DMS114 treated with DMSO at 0.1 percent for 48 hours (cell line): ENCODE measurements around the gene ANKRD31.
"Not testable (repeated sequence)": the region's sequence is repeated elsewhere in the genome, so short reads cannot be mapped to it uniquely, and the experiment has no call there.

Source experiments
- DNase-seq: peaks from one replicate; lab custom pipeline; 2025; ENCODE audit not compliant: unreplicated experiment; lab: John Stamatoyannopoulos, UW

Gene ANKRD31

DNA sequence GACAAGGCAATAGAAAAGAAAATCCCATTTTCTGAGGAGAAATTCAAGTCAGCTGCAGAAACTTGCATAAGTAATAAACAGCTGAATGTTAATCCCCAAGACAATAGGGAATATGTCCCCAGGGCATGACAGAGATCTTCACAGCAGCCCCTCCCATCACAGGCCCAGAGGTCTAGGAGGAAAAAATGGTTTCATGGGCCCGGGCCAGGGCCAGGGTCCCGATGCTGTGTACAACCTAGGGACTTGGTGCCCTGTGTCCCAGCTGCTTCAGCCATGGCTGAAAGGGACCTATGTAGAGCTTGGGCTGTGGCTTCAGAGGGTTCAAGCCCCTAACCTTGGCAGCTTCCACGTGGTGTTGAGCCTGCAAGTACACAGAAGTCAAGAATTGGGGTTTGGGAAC lies 75.2 kb downstream of the ANKRD31 start:
- DNase-seq, result not testable (repeated sequence)

DNA sequence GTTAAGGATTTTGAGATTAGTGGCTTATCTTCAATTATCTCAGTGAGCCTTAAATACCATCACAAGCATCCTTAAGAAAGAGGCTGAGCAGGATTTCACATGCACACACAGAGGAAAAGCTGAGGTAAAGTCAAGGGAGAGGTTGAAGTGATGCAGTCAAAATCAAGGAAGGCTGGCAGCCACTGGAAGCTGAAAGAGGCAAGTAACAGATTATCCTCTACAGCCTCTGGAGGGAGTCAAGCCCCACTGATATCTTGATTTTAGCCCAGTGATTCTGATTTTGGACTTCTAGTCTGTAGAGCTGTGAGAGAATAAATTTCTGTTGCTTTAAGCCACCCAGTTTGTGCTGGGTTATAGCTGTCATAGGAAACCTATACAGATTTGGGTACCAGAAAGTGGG lies 80.1 kb downstream of the ANKRD31 start:
- no peak for DNase-seq

DNA sequence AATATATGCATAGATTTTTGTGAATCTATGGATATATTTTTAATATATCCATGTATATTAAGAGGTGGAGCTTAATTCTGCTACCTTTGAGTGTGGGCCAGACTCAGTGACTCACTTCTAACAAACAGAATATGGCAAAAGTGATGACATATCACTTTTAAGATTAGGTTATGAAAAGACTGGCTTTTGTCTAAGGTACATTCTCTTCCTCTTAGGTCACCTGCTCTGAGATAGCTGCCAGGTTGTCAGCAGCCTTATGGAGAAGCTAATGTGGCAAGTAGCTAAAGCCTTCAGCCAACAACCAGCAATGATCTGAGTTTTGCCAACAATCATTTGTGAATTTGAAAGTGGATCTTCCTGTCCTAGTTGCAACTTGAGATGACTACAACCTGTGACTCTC lies 83.8 kb downstream of the ANKRD31 start:
- DNase-seq, result no peak

DNA sequence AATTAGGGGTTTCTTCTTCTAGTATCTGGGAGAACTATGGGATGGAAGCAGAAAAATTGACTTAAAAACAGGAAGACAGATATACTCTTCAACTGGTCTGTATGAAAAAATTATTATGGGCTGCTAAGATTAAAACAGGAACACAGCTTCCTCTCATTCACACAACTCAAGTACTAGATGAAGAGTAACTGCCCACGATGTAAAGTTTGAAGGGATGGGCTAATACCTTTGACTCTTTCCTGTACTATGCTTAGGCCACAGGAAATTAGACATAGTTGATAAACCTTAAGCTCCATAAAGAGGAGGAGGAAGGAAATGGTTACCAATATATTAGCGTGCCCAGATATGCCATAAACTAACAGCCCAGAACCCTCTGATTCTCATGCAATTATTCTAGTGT lies 88.6 kb downstream of the ANKRD31 start:
- no peak for DNase-seq

DNA sequence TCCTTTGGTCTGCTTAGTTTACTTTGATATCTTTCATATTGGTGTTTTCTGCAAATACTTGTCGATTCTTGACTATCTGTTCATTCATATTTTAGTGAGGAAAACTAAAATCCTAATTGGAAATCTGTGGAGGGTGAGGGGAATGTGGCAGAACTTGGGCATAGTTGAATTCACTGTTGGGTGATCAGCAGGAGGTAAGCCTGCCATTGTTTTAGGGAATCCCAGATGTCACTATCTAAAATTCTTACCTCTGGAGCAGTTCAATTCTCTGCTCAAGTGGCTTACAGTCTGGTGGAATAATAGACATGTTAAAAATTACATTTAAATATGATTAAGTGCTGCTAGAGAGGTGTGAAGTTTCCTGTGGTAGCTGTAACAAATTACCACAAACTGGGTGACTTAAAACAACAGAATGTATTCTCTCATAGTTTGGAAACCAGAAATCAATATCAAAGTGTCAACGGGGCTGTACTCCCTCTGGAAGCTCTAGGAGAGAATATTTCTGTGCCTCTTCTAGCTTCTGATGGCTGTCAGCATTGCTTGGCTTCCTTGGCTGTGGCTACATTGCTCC lies 94.0 kb downstream of the ANKRD31 start:
- no peak for DNase-seq

DNA sequence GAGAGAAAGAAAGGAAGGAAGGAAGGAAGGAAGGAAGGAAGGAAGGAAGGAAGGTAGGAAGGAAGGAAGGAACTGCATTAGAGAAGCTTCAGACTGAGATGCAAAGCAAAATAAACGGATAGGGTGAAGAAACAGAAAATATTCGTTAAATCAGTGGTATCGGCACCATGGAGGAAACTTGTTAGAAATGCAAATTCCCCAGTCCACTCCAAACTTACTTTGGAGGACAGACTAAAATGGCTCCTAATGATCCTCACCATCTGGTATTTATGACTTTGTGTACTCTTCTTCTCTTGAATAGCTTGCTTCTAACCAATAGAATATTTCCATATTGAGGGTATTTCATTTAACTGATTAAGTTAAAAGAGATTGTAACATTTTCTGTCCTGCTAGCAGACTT lies 96.4 kb downstream of the ANKRD31 start:
- no peak for DNase-seq

DNA sequence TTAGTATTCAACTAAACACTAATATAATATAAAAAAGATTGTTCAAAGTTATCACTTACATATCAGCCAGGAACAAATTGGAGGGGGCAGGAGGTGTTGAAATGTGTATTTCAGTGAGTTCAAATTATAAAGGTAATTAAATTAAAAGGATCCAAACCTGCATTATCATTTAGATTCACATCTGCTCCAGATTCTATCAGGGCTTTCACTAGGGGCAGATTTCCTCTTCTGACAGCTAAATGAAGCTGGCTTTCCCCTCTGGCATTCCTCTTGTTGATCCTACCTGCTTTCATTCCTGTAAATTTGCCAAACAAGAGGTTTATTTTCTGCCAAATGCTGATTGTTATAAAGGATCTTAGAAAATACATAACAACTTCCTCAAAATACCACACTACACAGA lies 98.0 kb downstream of the ANKRD31 start:
- DNase-seq, result no peak

DNA sequence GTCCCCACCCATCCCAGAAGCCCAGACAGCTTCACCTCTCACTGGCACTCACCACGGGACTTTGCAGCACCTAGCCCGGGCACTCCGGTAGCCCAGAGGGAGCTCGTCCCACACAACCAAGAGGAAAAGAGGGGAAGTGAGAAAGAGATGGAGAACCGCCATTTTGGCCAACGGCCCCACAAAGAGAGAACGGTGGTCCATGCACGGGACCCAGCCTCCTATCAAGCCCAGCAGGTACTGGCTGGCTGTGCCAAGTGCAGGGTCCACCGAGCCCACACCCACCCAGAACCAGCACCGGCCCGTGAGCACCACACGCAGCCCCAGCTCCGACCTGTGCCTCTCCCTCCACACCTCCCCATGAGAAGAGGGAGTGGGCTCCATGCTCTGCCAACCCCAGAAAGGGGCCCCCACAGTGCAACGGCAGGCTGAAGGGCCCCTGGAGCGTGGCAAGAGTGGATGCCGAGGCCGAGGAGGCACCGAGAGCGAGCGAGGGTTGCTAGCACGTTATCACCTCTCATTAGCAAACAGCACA lies 105.8 kb downstream of the ANKRD31 start:
- DNase-seq, result no peak

DNA sequence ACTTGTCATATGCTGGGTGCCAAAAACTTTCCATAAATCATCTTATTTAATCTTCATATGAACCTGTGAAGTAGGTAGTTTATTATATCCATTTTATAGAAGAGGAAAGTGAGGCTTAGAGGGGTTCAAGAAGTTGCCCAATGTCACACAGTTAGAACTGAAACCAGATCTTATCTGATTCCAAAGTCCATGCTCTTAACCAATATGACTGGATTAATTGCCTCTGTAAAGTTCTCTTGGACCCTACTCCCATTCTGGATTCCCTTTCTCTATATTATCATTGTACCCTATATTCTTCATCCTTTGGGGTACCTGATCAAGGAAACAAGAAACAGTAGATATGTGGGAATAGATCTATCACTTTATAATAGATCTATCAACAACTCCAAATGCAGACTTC lies 119.8 kb downstream of the ANKRD31 start:
- DNase-seq, result no peak

DNA sequence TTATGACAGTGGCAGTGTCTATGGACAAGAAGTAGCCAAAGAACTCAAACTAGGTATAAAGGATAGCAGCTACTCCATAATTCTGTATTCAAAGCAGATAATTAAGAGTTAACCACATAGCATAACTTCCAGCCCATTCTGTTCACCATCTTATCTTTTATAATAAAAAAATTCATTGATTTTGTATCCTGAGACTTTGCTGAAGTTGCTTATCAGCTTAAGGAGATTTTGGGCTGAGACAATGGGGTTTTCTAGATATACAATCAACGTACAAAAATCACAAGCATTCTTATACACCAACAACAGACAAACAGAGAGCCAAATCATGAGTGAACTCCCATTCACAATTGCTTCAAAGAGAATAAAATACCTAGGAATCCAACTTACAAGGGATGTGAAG lies 122.4 kb downstream of the ANKRD31 start:
- DNase-seq, result not testable (repeated sequence)

DNA sequence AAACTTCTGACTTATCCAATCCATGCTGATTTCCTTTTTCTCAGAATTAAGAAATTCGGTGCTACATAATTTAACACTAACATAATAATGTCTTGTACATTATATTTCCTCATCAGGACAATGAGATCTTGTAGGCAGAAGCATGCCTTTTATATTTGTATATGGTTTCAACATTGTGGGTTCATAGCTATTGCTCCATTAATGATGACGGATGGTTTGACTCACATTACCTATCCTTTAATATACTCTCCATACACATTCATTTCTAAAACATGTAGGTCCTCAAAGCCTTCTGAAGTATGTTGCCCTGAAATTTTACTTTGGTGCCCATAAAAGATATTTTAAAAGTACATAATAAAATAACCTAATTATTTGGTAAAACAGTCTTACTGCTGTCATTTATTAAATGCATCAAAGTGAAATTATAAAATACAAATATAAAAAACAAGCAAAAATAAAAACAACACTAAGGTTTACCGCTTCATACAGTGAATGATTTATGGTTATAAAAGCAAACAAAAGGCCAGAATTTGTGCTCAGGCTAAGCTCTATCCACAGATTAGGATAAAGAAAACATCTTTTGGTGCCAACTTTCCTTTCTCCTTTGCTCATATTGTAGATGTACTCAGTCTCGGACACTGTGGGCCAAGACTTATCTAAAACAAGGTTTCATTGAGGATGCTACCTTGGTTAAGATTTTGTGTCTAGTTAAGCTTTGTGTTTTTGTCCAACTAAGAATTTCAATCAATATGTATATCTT lies 123.1 kb downstream of the ANKRD31 start:
- DNase-seq, result no peak

DNA sequence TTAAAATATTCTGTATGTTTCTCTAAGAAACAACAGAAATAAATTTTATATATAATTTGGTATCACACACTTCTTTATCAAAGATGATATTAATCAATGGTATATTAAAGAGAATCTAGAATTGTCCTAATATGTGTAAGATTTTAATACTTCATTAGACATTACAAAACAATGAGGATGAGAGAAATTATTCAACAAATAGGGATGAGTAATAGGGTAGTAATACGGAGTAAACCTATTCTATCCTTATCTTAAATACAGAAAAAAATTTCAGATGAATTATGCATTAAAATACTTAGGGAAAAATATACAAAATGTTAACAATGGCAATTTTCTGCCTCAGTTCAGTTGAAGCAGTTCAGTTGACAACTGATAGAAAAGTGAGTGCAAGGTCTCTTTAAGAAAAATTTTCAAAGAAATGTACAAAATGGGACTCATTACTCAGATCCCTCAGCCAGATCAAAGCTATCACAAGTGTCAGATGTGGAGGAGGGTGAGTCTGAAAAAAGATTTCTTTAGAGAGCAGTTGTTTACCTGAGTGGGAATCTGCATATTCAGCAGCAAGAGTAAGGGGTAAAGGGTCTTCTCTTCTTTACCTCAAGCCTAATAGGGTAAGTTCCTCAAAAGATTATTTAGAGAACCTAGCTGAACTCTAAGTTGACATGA lies 127.6 kb downstream of the ANKRD31 start:
- DNase-seq, result no peak

DNA sequence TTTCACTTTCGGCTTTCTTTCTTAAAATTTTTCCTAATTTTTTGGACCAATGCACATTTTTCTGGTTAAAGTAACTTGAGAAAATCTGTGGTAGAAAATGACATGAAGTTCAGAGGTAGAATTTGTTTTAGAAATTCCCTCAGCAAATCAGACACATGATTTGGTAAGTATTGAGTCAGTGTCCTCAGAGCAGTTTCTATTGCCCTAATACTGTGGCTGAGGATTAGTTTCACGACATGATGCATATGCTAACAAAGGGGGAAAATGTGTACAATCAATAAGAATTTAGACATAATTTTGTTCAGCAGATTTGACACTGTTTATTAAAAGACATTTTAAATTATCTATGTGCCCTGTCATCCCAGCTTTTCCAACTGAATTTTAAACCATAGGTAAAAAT lies 128.2 kb downstream of the ANKRD31 start:
- DNase-seq, result no peak

DNA sequence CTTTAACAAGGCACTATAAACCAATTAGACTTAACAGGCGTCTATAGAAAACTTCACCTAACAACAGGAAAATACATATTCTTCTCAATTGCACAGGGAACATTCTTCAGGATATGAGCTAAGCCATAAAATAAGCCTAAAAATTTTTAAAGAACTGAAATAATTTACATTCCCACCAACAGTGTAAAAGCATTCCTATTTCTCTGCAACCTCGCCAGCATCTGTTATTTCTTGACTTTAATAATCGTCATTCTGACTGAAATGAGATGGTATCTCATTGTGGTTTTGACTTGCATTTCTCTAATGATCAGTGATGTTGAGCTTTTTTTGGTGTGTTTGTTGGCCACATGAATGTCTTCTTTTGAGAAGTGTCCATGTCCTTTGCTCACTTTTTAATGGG lies 140.7 kb downstream of the ANKRD31 start:
- not testable (repeated sequence) for DNase-seq

DNA sequence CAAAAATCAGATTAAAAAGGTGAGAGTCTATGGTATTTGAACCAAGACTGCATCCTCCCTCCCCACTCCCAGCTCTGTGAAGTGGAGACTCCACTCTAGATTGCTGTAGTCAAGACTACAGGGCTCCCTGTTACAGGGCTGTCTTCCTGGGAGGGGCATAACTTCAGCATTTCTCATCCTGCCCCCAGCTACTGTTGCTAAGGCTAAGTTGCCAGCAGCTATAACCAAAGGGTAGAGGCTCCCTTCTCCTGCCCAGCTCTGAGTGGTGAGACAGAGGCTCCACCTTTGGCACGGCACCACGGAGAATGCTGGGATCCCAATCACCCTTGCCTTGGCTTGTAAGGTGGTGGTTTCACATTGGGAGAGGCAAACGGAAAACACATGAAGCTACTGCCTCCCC lies 145.1 kb downstream of the ANKRD31 start:
- no peak for DNase-seq

DNA sequence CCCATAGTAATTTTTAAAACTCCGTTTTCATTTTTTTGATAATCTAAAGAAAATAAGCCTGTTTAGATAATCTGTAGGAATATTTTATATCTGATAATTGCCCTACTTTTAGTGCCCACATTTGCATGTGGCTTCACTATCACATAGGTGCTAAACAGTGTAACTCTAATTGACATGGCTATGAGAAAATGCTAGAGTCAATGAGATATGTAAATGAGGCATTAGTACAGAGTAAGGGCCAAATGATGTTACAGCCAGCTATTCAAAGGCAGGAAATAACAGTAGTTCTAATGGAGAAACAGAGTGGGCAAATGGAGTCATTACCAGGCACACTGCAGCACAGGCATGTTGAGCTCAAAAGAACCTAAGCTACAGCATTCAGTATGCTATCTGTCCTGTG lies 147.0 kb downstream of the ANKRD31 start:
- DNase-seq, result no peak

DNA sequence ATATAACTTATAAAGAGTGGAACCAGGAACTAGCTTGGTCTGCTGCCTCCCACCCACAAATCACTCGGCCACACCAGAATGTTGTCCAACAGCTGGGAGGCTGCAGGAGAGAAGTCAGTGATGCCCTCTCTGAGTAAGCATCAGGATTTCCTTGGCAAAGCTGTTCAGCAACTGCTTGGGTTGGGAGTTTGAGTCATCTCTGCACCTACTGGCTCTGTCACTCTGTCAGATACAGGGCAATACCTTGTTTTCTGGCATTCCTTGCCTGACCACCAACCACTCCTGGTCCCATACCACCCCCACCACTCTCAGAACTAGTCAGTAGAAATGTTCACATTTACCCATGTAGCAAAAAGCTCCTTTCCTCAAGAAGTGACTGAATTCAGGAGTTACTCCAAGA lies 147.5 kb downstream of the ANKRD31 start:
- DNase-seq, result no peak

DNA sequence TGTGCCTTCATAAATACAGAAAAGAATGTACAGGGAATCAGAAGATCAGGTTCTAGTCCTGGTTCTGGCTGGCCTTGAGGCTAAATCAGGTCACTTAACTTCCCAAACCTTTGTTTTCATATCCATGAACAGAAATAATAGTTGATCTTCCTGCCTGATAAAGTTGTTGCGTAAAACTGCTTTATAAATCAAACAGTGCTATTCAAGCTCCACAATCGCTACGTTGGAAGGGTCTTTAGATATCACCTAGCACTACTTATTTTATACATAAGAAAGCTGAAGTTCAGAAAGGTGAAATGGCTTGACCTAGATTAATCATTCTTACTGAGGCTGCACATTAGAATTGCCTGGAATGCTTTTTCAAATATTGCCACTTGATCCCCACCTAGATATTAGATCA lies 148.0 kb downstream of the ANKRD31 start:
- no peak for DNase-seq

DNA sequence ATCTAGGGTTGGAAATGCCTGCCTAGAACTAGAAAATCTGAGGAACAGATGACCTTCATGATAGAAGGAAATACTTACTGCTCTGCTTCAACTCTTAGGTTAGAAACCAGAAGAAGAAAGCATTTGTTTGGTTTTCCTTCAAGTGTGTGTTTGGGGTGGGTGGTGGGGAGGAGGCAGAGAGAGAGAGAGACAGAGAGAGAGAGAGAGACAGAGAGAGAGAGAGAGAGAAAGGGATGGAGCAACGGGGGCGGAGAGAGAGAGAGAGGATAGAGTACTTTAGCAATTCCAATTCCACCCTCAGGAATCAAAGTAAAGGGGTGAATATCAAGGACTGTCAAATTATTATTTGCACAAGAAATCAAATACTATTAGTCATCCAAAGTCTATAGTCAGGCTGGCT lies 155.2 kb downstream of the ANKRD31 start:
- DNase-seq, result no peak

DNA sequence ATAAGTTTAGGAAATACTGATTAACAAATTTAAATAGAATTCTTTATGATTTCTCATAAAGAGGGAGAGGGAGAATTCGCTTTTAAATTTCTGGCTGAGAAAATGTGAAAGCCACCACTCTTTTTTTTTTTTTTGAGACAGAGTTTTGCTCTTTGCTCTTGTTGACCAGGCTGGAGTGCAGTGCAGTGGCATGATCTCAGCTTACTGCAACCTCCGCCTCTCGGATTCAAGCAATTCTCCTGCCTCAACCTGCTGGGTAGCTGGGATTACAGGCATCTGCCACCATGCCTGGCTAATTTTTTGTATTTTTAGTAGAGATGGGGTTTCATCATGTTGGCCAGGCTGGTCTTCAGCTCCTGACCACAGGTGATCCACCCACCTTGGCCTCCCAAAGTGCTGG lies 157.3 kb downstream of the ANKRD31 start:
- DNase-seq, result not testable (repeated sequence)

DNA sequence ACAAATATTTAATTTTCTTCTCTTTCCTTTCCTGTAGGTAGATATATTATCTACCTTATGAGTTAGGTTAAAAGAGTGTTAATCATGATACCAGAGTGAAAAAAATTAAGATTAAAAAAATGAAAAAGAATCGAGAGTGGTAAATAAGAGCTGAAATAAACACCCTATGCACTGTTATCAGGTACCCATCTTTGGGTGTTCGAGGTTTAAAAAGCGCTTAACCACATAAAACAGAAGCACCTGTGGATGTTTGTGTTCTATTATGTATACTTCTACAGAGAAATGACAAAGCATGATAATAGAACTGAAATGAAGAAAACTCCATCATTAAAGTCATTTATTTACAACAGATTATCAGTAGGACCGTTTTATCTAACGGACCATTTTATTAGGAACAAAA lies 158.7 kb downstream of the ANKRD31 start:
- no peak for DNase-seq

DNA sequence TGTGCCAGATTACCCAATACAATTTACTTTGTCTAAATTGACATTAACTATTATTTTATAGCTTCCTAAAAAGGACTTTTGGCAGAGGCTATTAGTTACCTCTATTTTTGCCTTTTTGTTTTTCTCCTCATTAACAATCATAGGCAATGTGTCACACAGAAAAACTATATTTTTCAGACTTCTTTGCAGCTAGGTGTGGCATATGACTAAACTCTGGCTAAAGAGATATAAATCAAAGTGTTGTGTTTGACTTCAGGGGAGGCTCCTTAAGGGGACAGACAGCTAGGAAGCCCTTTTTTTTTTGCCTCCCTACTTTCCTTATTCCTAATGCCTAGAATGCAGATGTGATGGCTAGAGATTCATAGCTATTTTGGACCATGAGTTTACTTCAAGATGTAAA lies 164.6 kb downstream of the ANKRD31 start:
- no peak for DNase-seq
